A549 (cell line): ENCODE measurements around the gene ANK3.

Source experiments
- EP300 ChIP-seq, 2 experiments: fragments of >200 bp; sonication (Bioruptor Twin); formaldehyde crosslinking; IDR thresholded peaks; 2 replicates in 1 of 2; 3 replicates in 1 of 2; pipeline ENCODE4 v1.6.1; 2016 to 2017
- JUNB ChIP-seq: fragments of >200 bp; sonication (Bioruptor Twin); formaldehyde crosslinking; IDR thresholded peaks from 2 replicates; pipeline ENCODE4 v1.6.1; 2016
- MYC ChIP-seq: IDR thresholded peaks from 2 replicates; pipeline ENCODE4 v1.6.1; 2012; ENCODE audit warnings: mild to moderate bottlenecking, inconsistent platforms, low read length, improper control_type of control experiment, borderline replicate concordance

- TF ChIP-seq MYC: no peak
- no peak for TF ChIP-seq EP300 (IDR thresholded peaks at IDR 0.05)
- TF ChIP-seq JUNB: no peak
Observed at GRCh38 chr10:60203993-60204618, 185.6 kb downstream of the ANK3 start.
